GM12801 (cell line): ENCODE measurements around the gene GALNT15.

ENCODE experiments used
- CTCF ChIP-seq: IDR thresholded peaks from one replicate; pipeline ENCODE4 v1.5.1; 2011; ENCODE audit warnings: control low read depth; ENCODE audit not compliant: insufficient read length; ENCODE audit errors: extremely low read depth

GALNT15 gene

GRCh38 chr3:16145176-16145575 is 29.3 kb upstream of the GALNT15 start:
- no peak for TF ChIP-seq CTCF

- TF ChIP-seq CTCF, result no peak
These were observed 28.3 kb upstream of the GALNT15 start for GRCh38 chr3:16146015-16146730.

GRCh38 chr3:16147220-16147994 is 27.1 kb upstream of the GALNT15 start:
- TF ChIP-seq CTCF, result no peak

- no peak for TF ChIP-seq CTCF
These were observed 26.3 kb upstream of the GALNT15 start for GRCh38 chr3:16148213-16148612.

- no peak for TF ChIP-seq CTCF
These were observed 25.7 kb upstream of the GALNT15 start for GRCh38 chr3:16148783-16149182.

- TF ChIP-seq CTCF, result no peak
These were observed 24.2 kb upstream of the GALNT15 start for GRCh38 chr3:16150285-16150684.

- TF ChIP-seq CTCF, result no peak
These were observed 23.4 kb upstream of the GALNT15 start for GRCh38 chr3:16151109-16151508.
